Tibial artery (tissue), 4 donors: ENCODE data around the gene TMIE.

Source experiments
- DNase-seq, 2 donors: peaks; one replicate each; pipeline ENCODE4 v3.0.0-alpha.2; 2019
- H3K27ac ChIP-seq, 2 donors: fragments of 200-600 bp; sonication (generic) in 1 of 2; 1 replicate in 1 of 2; 2 replicates in 1 of 2; pipeline ENCODE4 v1.5.1; 2018 to 2019; ENCODE audit warnings: mild to moderate bottlenecking in 1 of 2
- H3K27me3 ChIP-seq, 2 donors: fragments of 200-600 bp; sonication (generic) in 1 of 2; one replicate each; pipeline versions ENCODE4 v1.5.1 to v1.6.0; 2016 to 2019
- H3K36me3 ChIP-seq, 3 donors: fragments of 200-600 bp; sonication (generic) in 2 of 3; one replicate each; pipeline ENCODE4 v1.5.1; 2016 to 2019; ENCODE audit warnings: mild to moderate bottlenecking in 2 of 3
- H3K4me1 ChIP-seq, 4 donors: fragments of 200-600 bp; sonication (generic) in 2 of 4; 1 replicate in 3 of 4; 2 replicates in 1 of 4; pipeline ENCODE4 v1.5.1; 2016 to 2019
- H3K4me3 ChIP-seq, 2 donors: fragments of 200-600 bp; sonication (generic) in 1 of 2; 1 replicate in 1 of 2; 2 replicates in 1 of 2; pipeline ENCODE4 v1.5.1; 2018 to 2019; ENCODE audit warnings: mild to moderate bottlenecking in 2 of 2
- H3K9me3 ChIP-seq, 3 donors: fragments of 200-600 bp; sonication (generic) in 1 of 3; one replicate each; pipeline ENCODE4 v1.5.1; 2016 to 2019
- CTCF ChIP-seq, 2 experiments: fragments of 200-600 bp in 1 of 2; fragments of 450-650 bp in 1 of 2; IDR thresholded peaks; one replicate each; pipeline ENCODE4 v1.5.1; 2017 to 2019; ENCODE audit warnings: antibody characterized with exemption in 2 of 2, mild to moderate bottlenecking in 1 of 2, moderate library complexity in 1 of 2
- intact Hi-C: fragments of 100-400 bp; cut with DNase I; formaldehyde crosslinking; loops from one replicate; pipeline ENCODE4 v1.15.0; 2023; ENCODE audit warnings: low total_unique reads

TMIE gene

GRCh38 chr3:46709721-46710120, 8.5 kb downstream of the TMIE start:
- intact Hi-C loops = loop anchor here (10.0 kb wide), 3 partner anchors 125 to 285 kb away; no protein-coding TSS in a partner anchor
- Histone ChIP-seq H3K4me1 (no peaks in the 10 kb centered on the region), H3K27me3 (no peaks in the 10 kb centered on the region), H3K27ac (no peak overlapping the region), H3K4me3 (no peak overlapping the region), H3K36me3 (no peaks in the 10 kb centered on the region), H3K9me3 (no peaks in the 10 kb centered on the region)
- TF ChIP-seq CTCF (IDR thresholded peaks at IDR 0.05) = no peak
- peak in 1 of 2 donors; percentile 45 for DNase-seq

- Histone ChIP-seq H3K9me3 (no peaks in the 10 kb centered on the region), H3K36me3 (no peaks in the 10 kb centered on the region), H3K4me3 (no peak overlapping the region), H3K4me1 (no peaks in the 10 kb centered on the region), H3K27me3 (peaks cover 0 to under 1% of the 10 kb centered on the region in 2 donors), H3K27ac (no peak overlapping the region)
- DNase-seq = no peak
- intact Hi-C loops = loop anchor here (10.0 kb wide), 1 partner anchor 125 kb away; no protein-coding TSS in a partner anchor
- no peak for TF ChIP-seq CTCF (IDR thresholded peaks at IDR 0.05)
These were observed 9.0 kb downstream of the TMIE start for GRCh38 chr3:46710229-46710628.

GRCh38 chr3:46710671-46711295, 9.6 kb downstream of the TMIE start:
- H3K27ac ChIP-seq = no peak overlapping the region
- no peaks in the 10 kb centered on the region for H3K36me3 ChIP-seq
- intact Hi-C loops = loop anchor here (10.0 kb wide), 1 partner anchor 124 kb away; no protein-coding TSS in a partner anchor
- no peak for TF ChIP-seq CTCF (IDR thresholded peaks at IDR 0.05)
- DNase-seq = peak in 1 of 2 donors; percentile 49
- H3K4me3 ChIP-seq = no peak overlapping the region
- no peaks in the 10 kb centered on the region for H3K4me1 ChIP-seq
- peaks cover 0 to 2% of the 10 kb centered on the region in 2 donors for H3K27me3 ChIP-seq
- H3K9me3 ChIP-seq = no peaks in the 10 kb centered on the region

GRCh38 chr3:46711305-46711704, 10.1 kb downstream of the TMIE start:
- no peaks in the 10 kb centered on the region for H3K9me3 ChIP-seq
- no peak overlapping the region for H3K27ac ChIP-seq
- H3K4me3 ChIP-seq = no peak overlapping the region
- H3K36me3 ChIP-seq = no peaks in the 10 kb centered on the region
- DNase-seq = no peak
- TF ChIP-seq CTCF (IDR thresholded peaks at IDR 0.05) = no peak
- intact Hi-C loops = loop anchor here (10.0 kb wide), 1 partner anchor 123 kb away; no protein-coding TSS in a partner anchor
- no peaks in the 10 kb centered on the region for H3K4me1 ChIP-seq
- peaks cover 0 to 2% of the 10 kb centered on the region in 2 donors for H3K27me3 ChIP-seq

GRCh38 chr3:46711760-46712159, 10.6 kb downstream of the TMIE start:
- Histone ChIP-seq H3K27ac (no peak overlapping the region), H3K9me3 (no peaks in the 10 kb centered on the region), H3K27me3 (peaks cover 0 to 2% of the 10 kb centered on the region in 2 donors), H3K4me1 (no peaks in the 10 kb centered on the region), H3K4me3 (no peak overlapping the region), H3K36me3 (no peaks in the 10 kb centered on the region)
- no peak for TF ChIP-seq CTCF (IDR thresholded peaks at IDR 0.05)
- intact Hi-C loops = loop anchor here (10.0 kb wide), 1 partner anchor 123 kb away; no protein-coding TSS in a partner anchor
- no peak for DNase-seq
